Brain microvascular endothelial cell (primary cell): ENCODE results near the gene CD37.

Source experiments
- DNase-seq: peaks from one replicate; pipeline ENCODE4 v3.0.0-alpha.2; 2020
- H3K27ac ChIP-seq: fragments of 250-450 bp; sonication (Bioruptor Pico); 2 replicates; pipeline ENCODE4 v1.5.1; 2020; ENCODE audit warnings: mild to moderate bottlenecking, moderate library complexity
- H3K27me3 ChIP-seq: fragments of 250-450 bp; sonication (Bioruptor Pico); replicated peaks from 2 replicates; pipeline ENCODE4 v1.5.1; 2020; ENCODE audit warnings: mild to moderate bottlenecking
- H3K36me3 ChIP-seq: fragments of 250-450 bp; sonication (Bioruptor Pico); replicated peaks from 2 replicates; pipeline ENCODE4 v1.5.1; 2020; ENCODE audit warnings: mild to moderate bottlenecking
- H3K4me3 ChIP-seq: 2 replicates; pipeline ENCODE4 v1.5.1; 2011; ENCODE audit warnings: low read depth, mild to moderate bottlenecking, control low read depth, low read length, moderate library complexity
- in situ Hi-C: cut with HindIII; loops from 2 replicates; pipeline ENCODE4 v1.10.0; 2017; ENCODE audit warnings: low sequenced_read_pairs, low pct_ligation_motif_present
- TF ChIP-seq, protein P1 (sequence below): IDR thresholded peaks from 2 replicates; pipeline ENCODE4 v1.5.1; 2011; ENCODE audit warnings: low read depth, mild to moderate bottlenecking, moderate library complexity, low read length, control low read depth, inconsistent platforms; ENCODE audit errors: missing control alignments

The CD37 gene

DNA sequence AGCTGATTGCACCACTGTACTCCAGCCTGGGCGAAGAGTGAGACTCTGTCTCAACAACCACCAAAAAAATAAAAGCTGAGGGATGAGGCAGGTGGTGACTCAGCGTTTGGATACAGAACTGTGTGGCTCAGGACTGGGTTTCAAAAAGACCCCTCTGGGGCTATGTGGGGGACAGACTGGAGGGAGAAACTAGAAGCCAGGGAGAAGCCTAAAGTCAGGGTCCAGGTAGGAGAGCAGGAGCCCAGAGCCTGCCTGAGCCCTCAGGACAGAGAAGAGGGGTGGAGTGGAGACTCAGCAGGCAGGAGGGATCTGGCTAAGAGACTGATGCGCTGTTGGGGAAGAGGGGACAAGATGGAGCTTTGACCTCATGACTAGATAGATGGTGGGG lies 1.8 kb upstream of the CD37 start:
- Histone ChIP-seq H3K36me3 (no peaks in the 10 kb centered on the region), H3K27ac (no peak overlapping the region), H3K27me3 (no peaks in the 10 kb centered on the region), H3K4me3 (no peak overlapping the region)
- TF ChIP-seq, protein P1, sequence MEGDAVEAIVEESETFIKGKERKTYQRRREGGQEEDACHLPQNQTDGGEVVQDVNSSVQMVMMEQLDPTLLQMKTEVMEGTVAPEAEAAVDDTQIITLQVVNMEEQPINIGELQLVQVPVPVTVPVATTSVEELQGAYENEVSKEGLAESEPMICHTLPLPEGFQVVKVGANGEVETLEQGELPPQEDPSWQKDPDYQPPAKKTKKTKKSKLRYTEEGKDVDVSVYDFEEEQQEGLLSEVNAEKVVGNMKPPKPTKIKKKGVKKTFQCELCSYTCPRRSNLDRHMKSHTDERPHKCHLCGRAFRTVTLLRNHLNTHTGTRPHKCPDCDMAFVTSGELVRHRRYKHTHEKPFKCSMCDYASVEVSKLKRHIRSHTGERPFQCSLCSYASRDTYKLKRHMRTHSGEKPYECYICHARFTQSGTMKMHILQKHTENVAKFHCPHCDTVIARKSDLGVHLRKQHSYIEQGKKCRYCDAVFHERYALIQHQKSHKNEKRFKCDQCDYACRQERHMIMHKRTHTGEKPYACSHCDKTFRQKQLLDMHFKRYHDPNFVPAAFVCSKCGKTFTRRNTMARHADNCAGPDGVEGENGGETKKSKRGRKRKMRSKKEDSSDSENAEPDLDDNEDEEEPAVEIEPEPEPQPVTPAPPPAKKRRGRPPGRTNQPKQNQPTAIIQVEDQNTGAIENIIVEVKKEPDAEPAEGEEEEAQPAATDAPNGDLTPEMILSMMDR: no peak
- no peak for DNase-seq
- in situ Hi-C loops: no loop called here

DNA sequence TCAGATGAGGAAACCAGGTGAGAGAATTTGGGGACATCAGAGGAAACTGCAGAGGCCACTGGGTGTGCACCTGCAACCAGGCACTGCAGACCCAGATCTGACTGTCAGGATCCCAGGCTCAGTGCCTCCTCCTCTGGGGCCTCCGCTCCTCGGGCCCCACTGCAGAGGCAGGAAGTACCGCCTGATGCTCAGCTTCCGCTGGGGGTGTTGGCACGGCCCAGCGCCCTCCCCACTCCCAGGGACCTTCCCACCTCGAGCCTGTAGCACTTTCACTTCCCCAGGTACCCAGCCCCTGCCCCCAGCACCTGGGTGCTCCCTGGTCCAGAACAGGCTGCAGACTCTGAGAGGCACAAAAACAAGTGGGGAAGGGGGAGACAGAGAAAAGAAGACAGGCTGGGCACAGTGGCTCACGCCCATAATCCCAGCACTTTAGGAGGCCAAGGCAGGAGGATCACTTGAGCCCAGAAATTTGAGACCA lies 1.4 kb upstream of the CD37 start:
- Histone ChIP-seq H3K27me3 (no peaks in the 10 kb centered on the region), H3K27ac (no peak overlapping the region), H3K36me3 (no peaks in the 10 kb centered on the region), H3K4me3 (no peak overlapping the region)
- DNase-seq: no peak
- in situ Hi-C loops: no loop called here
- TF ChIP-seq, protein P1: no peak

DNA sequence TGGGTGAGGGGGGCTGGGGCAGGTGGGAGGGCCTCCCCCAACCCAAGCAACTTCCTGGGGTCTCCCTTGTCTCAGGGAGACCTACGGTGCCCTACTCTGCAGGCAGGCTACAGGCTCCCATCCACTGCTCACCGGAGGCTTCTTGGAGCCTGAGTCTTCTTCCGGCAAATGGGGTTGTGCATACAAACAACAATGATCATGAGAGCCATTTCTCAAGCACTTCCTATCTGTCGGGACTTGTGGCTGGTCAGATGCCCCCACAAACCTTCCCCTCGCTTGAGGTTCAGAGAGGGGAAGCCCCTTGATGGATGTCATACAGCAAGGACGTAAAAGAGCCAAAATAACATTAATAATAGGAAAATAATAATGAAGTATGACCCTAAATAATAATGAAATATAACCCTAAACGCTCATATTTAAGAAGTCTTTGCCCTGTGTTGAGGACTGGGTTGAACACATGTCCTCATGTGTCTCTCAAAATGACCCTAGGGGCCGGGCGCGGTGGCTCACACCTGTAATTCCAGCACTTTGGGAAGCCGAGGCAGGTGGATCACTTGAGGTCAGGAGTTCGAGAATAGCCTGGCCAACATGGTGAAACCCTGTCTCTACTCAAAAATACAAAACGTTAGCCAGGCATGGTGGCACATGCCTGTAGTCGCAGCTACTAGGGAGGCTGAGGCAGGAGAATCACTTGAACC lies 727 bp downstream of the CD37 start:
- Histone ChIP-seq H3K27me3 (no peaks in the 10 kb centered on the region), H3K4me3 (no peak overlapping the region), H3K27ac (no peak overlapping the region), H3K36me3 (peaks cover 3% of the 10 kb centered on the region)
- in situ Hi-C loops: no loop called here
- DNase-seq: no peak
- TF ChIP-seq, protein P1: no peak

DNA sequence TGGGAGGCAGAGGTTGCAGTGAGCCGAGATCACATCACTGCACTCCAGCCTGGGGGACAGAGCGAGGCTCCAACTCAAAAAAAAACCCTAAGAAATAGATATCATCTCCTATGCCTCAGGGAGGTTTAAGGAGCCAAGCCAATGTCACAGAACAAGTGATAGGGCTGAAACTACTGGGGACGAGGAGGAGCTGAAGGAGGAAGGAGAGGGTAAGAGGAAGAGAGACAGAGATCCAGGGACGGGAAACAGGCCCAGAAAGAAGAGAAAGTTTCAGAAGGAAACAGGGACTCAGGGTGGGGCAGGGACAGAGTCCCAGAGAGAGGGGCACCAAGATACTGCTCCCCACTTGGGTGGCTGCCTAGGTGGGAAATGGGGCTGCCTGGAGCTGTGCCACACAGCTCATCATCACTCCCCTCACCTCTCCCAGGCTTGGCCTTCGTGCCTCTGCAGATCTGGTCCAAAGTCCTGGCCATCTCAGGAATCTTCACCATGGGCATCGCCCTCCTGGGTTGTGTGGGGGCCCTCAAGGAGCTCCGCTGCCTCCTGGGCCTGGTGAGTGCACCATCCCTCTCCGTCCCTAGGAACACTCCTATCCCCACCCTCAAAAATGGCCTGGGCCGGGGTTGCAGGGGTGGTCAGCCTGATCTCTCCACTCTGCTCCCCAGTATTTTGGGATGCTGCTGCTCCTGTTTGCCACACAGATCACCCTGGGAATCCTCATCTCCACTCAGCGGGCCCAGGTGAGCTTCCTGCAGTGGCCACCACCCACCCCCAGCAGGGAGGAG lies 1.5 kb downstream of the CD37 start:
- in situ Hi-C loops: no loop called here
- H3K27ac ChIP-seq: no peak overlapping the region
- DNase-seq: no peak
- no peaks in the 10 kb centered on the region for H3K27me3 ChIP-seq
- TF ChIP-seq, protein P1: no peak
- H3K4me3 ChIP-seq: no peak overlapping the region
- peaks cover 10% of the 10 kb centered on the region for H3K36me3 ChIP-seq

DNA sequence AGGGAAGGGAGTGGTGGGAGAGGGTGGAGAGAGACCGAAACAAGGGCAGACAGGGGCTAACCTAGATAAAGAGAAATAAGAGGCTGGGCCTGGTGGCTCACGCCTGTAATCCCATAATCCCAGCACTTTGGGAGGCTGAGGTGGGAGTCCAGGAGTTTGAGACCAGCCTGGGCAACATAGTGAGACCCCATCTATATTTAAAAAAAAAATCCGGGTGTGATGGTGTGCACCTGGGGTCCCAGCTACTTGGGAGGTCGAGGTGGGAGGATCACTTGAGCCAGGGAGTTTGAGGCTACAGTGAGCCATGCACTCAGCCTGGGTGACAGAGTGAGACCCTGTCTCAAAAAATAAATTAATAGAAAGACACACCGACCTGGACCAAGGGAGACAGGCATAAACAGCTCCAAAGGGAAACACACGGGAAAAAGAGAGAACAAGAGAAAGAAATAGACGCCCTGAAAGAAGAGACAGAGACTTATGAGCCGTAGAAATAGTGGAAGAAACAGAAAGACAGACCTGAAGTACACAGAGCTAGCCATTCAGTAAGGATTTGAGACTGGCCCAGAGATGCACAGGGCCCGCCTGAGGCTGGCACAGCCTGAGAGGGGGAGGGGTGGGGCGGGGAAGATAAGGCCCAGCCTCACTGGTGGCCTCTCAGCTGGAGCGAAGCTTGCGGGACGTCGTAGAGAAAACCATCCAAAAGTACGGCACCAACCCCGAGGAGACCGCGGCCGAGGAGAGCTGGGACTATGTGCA lies 2.2 kb downstream of the CD37 start:
- H3K27me3 ChIP-seq: no peaks in the 10 kb centered on the region
- no peak overlapping the region for H3K4me3 ChIP-seq
- in situ Hi-C loops: no loop called here
- peaks cover 15% of the 10 kb centered on the region for H3K36me3 ChIP-seq
- TF ChIP-seq, protein P1: no peak
- DNase-seq: no peak
- H3K27ac ChIP-seq: no peak overlapping the region
